HEK293 (cell line): Measurements from ENCODE around the gene TEKTIP1.
A peak's percentile ranks its signal among the peaks of the same experiment; 100 is the strongest.

ENCODE experiments used
- ATF2 ChIP-seq: fragments of 450-650 bp; formaldehyde crosslinking; IDR thresholded peaks from 2 replicates; pipeline ENCODE4 v1.5.1; 2016; ENCODE audit warnings: missing biosample characterization, missing genetic modification characterization, low read depth
- ELK4 ChIP-seq: IDR thresholded peaks from 2 replicates; pipeline ENCODE4 v1.6.1; 2011; ENCODE audit warnings: mild to moderate bottlenecking, low read depth, low read length, borderline replicate concordance
- KLF1 ChIP-seq: fragments of 450-650 bp; formaldehyde crosslinking; IDR thresholded peaks from 2 replicates; pipeline ENCODE4 v1.5.1; 2016; ENCODE audit warnings: missing biosample characterization, missing genetic modification characterization
- MZF1 ChIP-seq: fragments of 450-650 bp; formaldehyde crosslinking; IDR thresholded peaks from 2 replicates; pipeline ENCODE4 v1.5.1; 2017; ENCODE audit warnings: missing biosample characterization, missing genetic modification characterization, borderline replicate concordance
- PBX3 ChIP-seq: sonication (generic); formaldehyde crosslinking; IDR thresholded peaks from 2 replicates; pipeline ENCODE4 v1.8.1; 2022; ENCODE audit warnings: mild to moderate bottlenecking, moderate library complexity, missing genetic modification reagents
- RBAK ChIP-seq: fragments of 450-650 bp; formaldehyde crosslinking; IDR thresholded peaks from 2 replicates; pipeline ENCODE4 v1.5.1; 2016; ENCODE audit warnings: missing biosample characterization, missing genetic modification characterization
- TCF7L2 ChIP-seq: IDR thresholded peaks from 2 replicates; pipeline ENCODE4 v1.6.1; 2011; ENCODE audit warnings: low read depth, mild to moderate bottlenecking, inconsistent platforms, low read length, moderate library complexity, borderline replicate concordance
- TSHZ1 ChIP-seq: fragments of 450-650 bp; formaldehyde crosslinking; IDR thresholded peaks from 2 replicates; pipeline ENCODE4 v1.5.1; 2016; ENCODE audit warnings: missing biosample characterization, missing genetic modification characterization, borderline replicate concordance
- ZBTB6 ChIP-seq: fragments of 450-650 bp; formaldehyde crosslinking; IDR thresholded peaks from 2 replicates; pipeline ENCODE4 v1.5.1; 2017; ENCODE audit warnings: missing biosample characterization, missing genetic modification characterization
- ZFP3 ChIP-seq: fragments of 450-650 bp; formaldehyde crosslinking; IDR thresholded peaks from 2 replicates; pipeline ENCODE4 v1.5.1; 2016; ENCODE audit warnings: low read depth, missing biosample characterization, missing genetic modification characterization
- ZFP37 ChIP-seq: fragments of 450-650 bp; formaldehyde crosslinking; IDR thresholded peaks from 2 replicates; pipeline ENCODE4 v1.5.1; 2016; ENCODE audit warnings: missing biosample characterization, missing genetic modification characterization
- ZNF121 ChIP-seq: fragments of 450-650 bp; formaldehyde crosslinking; IDR thresholded peaks from 2 replicates; pipeline ENCODE4 v1.5.1; 2016; ENCODE audit warnings: missing biosample characterization, missing genetic modification characterization
- ZNF202 ChIP-seq: fragments of 450-650 bp; formaldehyde crosslinking; IDR thresholded peaks from 2 replicates; pipeline ENCODE4 v1.5.1; 2016; ENCODE audit warnings: missing biosample characterization, missing genetic modification characterization, borderline replicate concordance
- ZNF221 ChIP-seq: fragments of 450-650 bp; formaldehyde crosslinking; IDR thresholded peaks from 2 replicates; pipeline ENCODE4 v1.5.1; 2017; ENCODE audit warnings: missing biosample characterization, missing genetic modification characterization, borderline replicate concordance
- ZNF23 ChIP-seq: fragments of 450-650 bp; formaldehyde crosslinking; IDR thresholded peaks from 2 replicates; pipeline ENCODE4 v1.5.1; 2016; ENCODE audit warnings: missing biosample characterization, missing genetic modification characterization, borderline replicate concordance
- ZNF426 ChIP-seq: fragments of 450-650 bp; formaldehyde crosslinking; IDR thresholded peaks from 2 replicates; pipeline ENCODE4 v1.5.1; 2017; ENCODE audit warnings: missing biosample characterization, missing genetic modification characterization, mild to moderate bottlenecking, inconsistent platforms, moderate library complexity
- ZNF510 ChIP-seq: fragments of 450-650 bp; formaldehyde crosslinking; IDR thresholded peaks from 2 replicates; pipeline ENCODE4 v1.5.1; 2018; ENCODE audit warnings: mild to moderate bottlenecking, missing genetic modification characterization, missing biosample characterization; ENCODE audit not compliant: insufficient replicate concordance
- ZNF580 ChIP-seq: fragments of 450-650 bp; formaldehyde crosslinking; IDR thresholded peaks from 2 replicates; pipeline ENCODE4 v1.5.1; 2016; ENCODE audit warnings: missing biosample characterization, missing genetic modification characterization
- ZNF585B ChIP-seq: fragments of 450-650 bp; formaldehyde crosslinking; IDR thresholded peaks from 2 replicates; pipeline ENCODE4 v1.5.1; 2016; ENCODE audit warnings: missing biosample characterization, missing genetic modification characterization
- ZNF639 ChIP-seq: fragments of 450-650 bp; formaldehyde crosslinking; IDR thresholded peaks from 2 replicates; pipeline ENCODE4 v1.5.1; 2016; ENCODE audit warnings: missing biosample characterization, missing genetic modification characterization
- ZNF670 ChIP-seq: fragments of 450-650 bp; formaldehyde crosslinking; IDR thresholded peaks from 2 replicates; pipeline ENCODE4 v1.5.1; 2016; ENCODE audit warnings: missing biosample characterization, missing genetic modification characterization, low read depth
- ZNF704 ChIP-seq: fragments of 450-650 bp; formaldehyde crosslinking; IDR thresholded peaks from 2 replicates; pipeline ENCODE4 v1.5.1; 2016; ENCODE audit warnings: missing biosample characterization, missing genetic modification characterization
- ZNF785 ChIP-seq: fragments of 450-650 bp; formaldehyde crosslinking; IDR thresholded peaks from 2 replicates; pipeline ENCODE4 v1.5.1; 2016; ENCODE audit warnings: missing biosample characterization, missing genetic modification characterization
- ZNF843 ChIP-seq: fragments of 450-650 bp; formaldehyde crosslinking; IDR thresholded peaks from 2 replicates; pipeline ENCODE4 v1.5.1; 2016; ENCODE audit warnings: missing biosample characterization, missing genetic modification characterization

TEKTIP1 gene

GRCh38 chr19:3505598-3506383, 33.2 kb upstream of the TEKTIP1 start, which contains the start of gene FZR1 (continued):
- TF ChIP-seq TSHZ1 (tag by site-specific recombination) = 0 out of 2 replicates have a peak, but pooled peaks have one; percentile 7
- no peak for TF ChIP-seq TCF7L2
- TF ChIP-seq ZNF426 = no peak
- TF ChIP-seq ATF2 (tag by site-specific recombination) = peak; percentile 28; the same call in 1 of the 2 replicates
- no peak for TF ChIP-seq ZNF121
- TF ChIP-seq ZNF221 (tag by site-specific recombination) = no peak
- TF ChIP-seq ZNF202 (tag by site-specific recombination) = no peak
- peak; percentile 47; the same call in 1 of the 2 replicates for TF ChIP-seq ZNF843
- no peak; the same call in 1 of the 2 replicates for TF ChIP-seq ELK4
- TF ChIP-seq ZNF670 = no peak
- TF ChIP-seq ZFP3 (tag by site-specific recombination) = no peak
- no peak for TF ChIP-seq ZNF704 (tag by site-specific recombination)
- 0 out of 2 replicates have a peak, but pooled peaks have one; percentile 27 for TF ChIP-seq PBX3 (CRISPR knock-in tag)
- TF ChIP-seq MZF1 = no peak
- TF ChIP-seq ZNF23 (tag by site-specific recombination) = no peak
- TF ChIP-seq RBAK (tag by site-specific recombination) = no peak
- no peak for TF ChIP-seq ZNF585B
- TF ChIP-seq ZNF580 (tag by site-specific recombination) = peak; percentile 38; the same call in 1 of the 2 replicates
- TF ChIP-seq ZFP37 (tag by site-specific recombination) = no peak
- TF ChIP-seq KLF1 (tag by site-specific recombination) = peak; percentile 77
- TF ChIP-seq ZBTB6 (tag by site-specific recombination) = no peak
- 0 out of 2 replicates have a peak, but pooled peaks have one; percentile 44 for TF ChIP-seq ZNF639 (tag by site-specific recombination)
- no peak for TF ChIP-seq ZNF510
- no peak for TF ChIP-seq ZNF785
